HepG2 (cell line): ENCODE results near the gene GRAMD1A. TPM values are rescaled to one million over a fixed set of nuclear protein-coding genes. Genes with fewer than 3 reads are reported as not detected.
A peak's percentile ranks its signal among the peaks of the same experiment; 100 is the strongest.

Experiments used
- ARHGAP35 ChIP-seq: sonication (generic); formaldehyde crosslinking; IDR thresholded peaks from 2 replicates; pipeline ENCODE4 v1.9.0; 2022; ENCODE audit warnings: mild to moderate bottlenecking, inconsistent platforms, moderate library complexity, missing genetic modification reagents, borderline replicate concordance
- ARID4A ChIP-seq: sonication (generic); formaldehyde crosslinking; IDR thresholded peaks from 2 replicates; pipeline ENCODE4 v1.5.0; 2020; ENCODE audit warnings: mild to moderate bottlenecking, missing genetic modification reagents, borderline replicate concordance
- DNMT1 ChIP-seq: sonication (generic); formaldehyde crosslinking; IDR thresholded peaks from 2 replicates; pipeline ENCODE4 v1.5.1; 2020; ENCODE audit warnings: mild to moderate bottlenecking, missing genetic modification reagents
- GABPB1 ChIP-seq: IDR thresholded peaks from 2 replicates; pipeline ENCODE4 v1.6.1; 2016; ENCODE audit warnings: mild to moderate bottlenecking, missing genetic modification reagents, moderate library complexity, missing compliant biosample characterization
- GATAD2A ChIP-seq: IDR thresholded peaks from 2 replicates; pipeline ENCODE4 v1.6.1; 2016
- GMEB2 ChIP-seq: IDR thresholded peaks from 2 replicates; pipeline ENCODE4 v1.6.1; 2016; ENCODE audit warnings: missing biosample characterization, missing genetic modification reagents, low read depth
- ISX ChIP-seq: sonication (generic); formaldehyde crosslinking; conservative IDR thresholded peaks from 2 replicates; pipeline ENCODE4 v1.5.0; 2020; ENCODE audit warnings: missing genetic modification reagents
- KDM3A ChIP-seq: IDR thresholded peaks from 2 replicates; pipeline ENCODE4 v1.6.1; 2018; ENCODE audit warnings: low read depth, missing compliant biosample characterization
- MAFK ChIP-seq, 2 experiments: IDR thresholded peaks in 1 of 2; conservative IDR thresholded peaks in 1 of 2; 2 replicates each; pipeline ENCODE4 v1.6.1; 2011; ENCODE audit warnings: improper control_type of control experiment in 2 of 2, low read length in 2 of 2
- ZNF17 ChIP-seq: sonication (generic); formaldehyde crosslinking; IDR thresholded peaks from 2 replicates; pipeline ENCODE4 v1.5.0; 2020; ENCODE audit warnings: mild to moderate bottlenecking, missing genetic modification reagents
- ZNF589 ChIP-seq: sonication (generic); formaldehyde crosslinking; conservative IDR thresholded peaks from 2 replicates; pipeline ENCODE4 v1.8.0; 2022; ENCODE audit warnings: mild to moderate bottlenecking, moderate library complexity, missing genetic modification reagents
- ZNF746 ChIP-seq: sonication (generic); formaldehyde crosslinking; IDR thresholded peaks from 2 replicates; pipeline ENCODE4 v1.8.0; 2022; ENCODE audit warnings: mild to moderate bottlenecking, missing genetic modification reagents
- polyA plus RNA-seq, 8 experiments: library from polyadenylated mRNA; depleted of rRNA in 3 of 8; stranded (reverse) in 7 of 8; unstranded in 1 of 8; fragments of >200 nt; fragmentation: Illumina TruSeq in 4 of 8; extraction: Trizol in 4 of 8; gene quantifications; 2 replicates each; pipeline versions ENCODE4 v1.2.1 to v1.2.3, GENCODE V29; 2011 to 2016; ENCODE audit warnings: low read depth in 4 of 8, missing spikeins in 1 of 8, mixed read lengths in 1 of 8; ENCODE audit not compliant: insufficient read depth in 1 of 8
- total RNA-seq, 5 experiments: library from RNA; depleted of rRNA; stranded (reverse); fragments of >200 nt; fragmentation: Illumina TruSeq; extraction: Trizol; gene quantifications; 2 replicates each; pipeline ENCODE4 v1.2.3, GENCODE V29; 2016; ENCODE audit warnings: low read depth in 1 of 5
- TF ChIP-seq, protein P1 (sequence below), 2 experiments: fragments of 450-650 bp in 1 of 2; sonication (generic) in 1 of 2; formaldehyde crosslinking in 1 of 2; IDR thresholded peaks; 2 replicates each; pipeline versions ENCODE4 v1.6.1 to v1.8.0; 2016 to 2022; ENCODE audit warnings: antibody characterized with exemption in 1 of 2, mild to moderate bottlenecking in 1 of 2, missing genetic modification reagents in 1 of 2

The GRAMD1A gene
- total and polyA plus RNA-seq, 2 of the 13 experiments (the other 11 are each of a cell fraction or from before 2014, with no cell fraction given), result 14.7 to 181 TPM

GRCh38 chr19:34963573-34964406 lies 36.3 kb upstream of the GRAMD1A start, which contains the start of gene ZNF792 (continued):
- TF ChIP-seq, protein P1, sequence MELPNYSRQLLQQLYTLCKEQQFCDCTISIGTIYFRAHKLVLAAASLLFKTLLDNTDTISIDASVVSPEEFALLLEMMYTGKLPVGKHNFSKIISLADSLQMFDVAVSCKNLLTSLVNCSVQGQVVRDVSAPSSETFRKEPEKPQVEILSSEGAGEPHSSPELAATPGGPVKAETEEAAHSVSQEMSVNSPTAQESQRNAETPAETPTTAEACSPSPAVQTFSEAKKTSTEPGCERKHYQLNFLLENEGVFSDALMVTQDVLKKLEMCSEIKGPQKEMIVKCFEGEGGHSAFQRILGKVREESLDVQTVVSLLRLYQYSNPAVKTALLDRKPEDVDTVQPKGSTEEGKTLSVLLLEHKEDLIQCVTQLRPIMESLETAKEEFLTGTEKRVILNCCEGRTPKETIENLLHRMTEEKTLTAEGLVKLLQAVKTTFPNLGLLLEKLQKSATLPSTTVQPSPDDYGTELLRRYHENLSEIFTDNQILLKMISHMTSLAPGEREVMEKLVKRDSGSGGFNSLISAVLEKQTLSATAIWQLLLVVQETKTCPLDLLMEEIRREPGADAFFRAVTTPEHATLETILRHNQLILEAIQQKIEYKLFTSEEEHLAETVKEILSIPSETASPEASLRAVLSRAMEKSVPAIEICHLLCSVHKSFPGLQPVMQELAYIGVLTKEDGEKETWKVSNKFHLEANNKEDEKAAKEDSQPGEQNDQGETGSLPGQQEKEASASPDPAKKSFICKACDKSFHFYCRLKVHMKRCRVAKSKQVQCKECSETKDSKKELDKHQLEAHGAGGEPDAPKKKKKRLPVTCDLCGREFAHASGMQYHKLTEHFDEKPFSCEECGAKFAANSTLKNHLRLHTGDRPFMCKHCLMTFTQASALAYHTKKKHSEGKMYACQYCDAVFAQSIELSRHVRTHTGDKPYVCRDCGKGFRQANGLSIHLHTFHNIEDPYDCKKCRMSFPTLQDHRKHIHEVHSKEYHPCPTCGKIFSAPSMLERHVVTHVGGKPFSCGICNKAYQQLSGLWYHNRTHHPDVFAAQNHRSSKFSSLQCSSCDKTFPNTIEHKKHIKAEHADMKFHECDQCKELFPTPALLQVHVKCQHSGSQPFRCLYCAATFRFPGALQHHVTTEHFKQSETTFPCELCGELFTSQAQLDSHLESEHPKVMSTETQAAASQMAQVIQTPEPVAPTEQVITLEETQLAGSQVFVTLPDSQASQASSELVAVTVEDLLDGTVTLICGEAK (IDR thresholded peaks at IDR 0.05), result no peak
- TF ChIP-seq, protein P1 (CRISPR knock-in tag; IDR thresholded peaks at IDR 0.05), result no peak; the same call in 1 of the 2 replicates
- TF ChIP-seq ISX (0 out of 2 replicates have a peak, but pooled peaks have one; percentile 33), MAFK (conservative IDR thresholded peaks at IDR 0.05 in 1 of 2, IDR thresholded peaks at IDR 0.05 in 1 of 2; ENCODE audit: low read length in 2 of 2) (no peak), ARHGAP35 (no peak), ZNF589 (CRISPR knock-in tag) (peak; percentile 56; the same call in 1 of the 2 replicates), ZNF746 (no peak), KDM3A (CRISPR knock-in tag) (peak; percentile 70; the same call in 1 of the 2 replicates), ARID4A (CRISPR knock-in tag) (peak; percentile 75; the same call in 1 of the 2 replicates), GMEB2 (CRISPR knock-in tag) (no peak), GABPB1 (CRISPR knock-in tag) (peak; percentile 86), ZNF17 (CRISPR knock-in tag) (no peak), DNMT1 (no peak), GATAD2A (CRISPR knock-in tag) (peak; percentile 47; the same call in 1 of the 2 replicates)
